GM18505 (cell line): ENCODE data around the gene KRTAP19-5.
"Not testable (repeated sequence)": the region's sequence is repeated elsewhere in the genome, so short reads cannot be mapped to it uniquely, and the experiment has no call there.

ENCODE experiments used
- ATAC-seq: cut with Tn5 transposase; IDR thresholded peaks from one replicate; pipeline ENCODE4 v1.9.1; 2021; ENCODE audit not compliant: unreplicated experiment
- POLR2A ChIP-seq: IDR thresholded peaks from 4 replicates; pipeline ENCODE4 v1.6.1; 2011; ENCODE audit warnings: borderline replicate concordance; ENCODE audit not compliant: insufficient read depth, insufficient read length; ENCODE audit errors: extremely low read depth

Gene KRTAP19-5

DNA sequence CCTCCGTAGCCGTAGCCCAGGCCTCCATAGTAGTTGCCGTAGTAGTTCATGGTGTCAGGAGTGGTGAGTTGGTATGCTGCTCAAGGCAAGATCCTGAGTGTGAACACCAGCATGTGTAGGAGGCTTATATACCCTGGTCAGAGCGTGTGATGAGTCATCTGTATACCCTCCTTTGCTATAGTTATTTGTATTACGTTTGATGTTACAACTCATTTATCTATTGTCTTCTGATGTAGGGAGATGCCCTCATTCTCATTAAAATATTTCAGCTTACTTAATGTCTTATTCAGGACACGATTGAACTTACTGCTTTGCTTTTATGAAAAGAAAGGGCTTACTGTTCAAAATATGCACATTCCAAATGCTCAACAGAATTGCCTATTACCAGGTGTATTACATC is at the start of gene KRTAP19-5:
KRTAP19-5 (minus strand) TSS at position 101 of the 400 bp plus-strand sequence; CDS start at position 50, 51 bp downstream.
- no peak for TF ChIP-seq POLR2A
- no peak for ATAC-seq

DNA sequence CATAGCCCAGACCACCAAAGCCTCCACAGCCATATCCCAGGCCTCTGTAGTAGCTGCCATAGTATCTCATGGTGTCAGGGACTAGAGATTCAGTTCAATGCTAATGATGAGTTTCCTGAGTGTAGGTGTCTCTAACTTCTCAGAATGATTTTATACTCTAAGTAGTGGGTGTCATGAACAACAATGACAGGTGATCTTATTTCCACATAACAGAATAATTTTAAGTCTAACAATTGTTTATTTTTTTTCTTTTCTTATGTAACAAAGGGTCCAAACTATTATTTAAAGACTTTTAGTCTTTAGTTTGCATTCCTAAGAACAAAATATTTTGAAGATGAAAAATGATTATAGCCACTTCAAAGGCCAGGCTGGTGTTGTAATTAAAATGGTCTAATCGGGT is 39.8 kb upstream of the KRTAP19-5 start, which contains the start of gene KRTAP19-6:
KRTAP19-6 (minus strand) TSS at position 101 of the 400 bp plus-strand sequence; CDS start at position 70, 31 bp downstream.
- no peak for TF ChIP-seq POLR2A
- no peak for ATAC-seq

DNA sequence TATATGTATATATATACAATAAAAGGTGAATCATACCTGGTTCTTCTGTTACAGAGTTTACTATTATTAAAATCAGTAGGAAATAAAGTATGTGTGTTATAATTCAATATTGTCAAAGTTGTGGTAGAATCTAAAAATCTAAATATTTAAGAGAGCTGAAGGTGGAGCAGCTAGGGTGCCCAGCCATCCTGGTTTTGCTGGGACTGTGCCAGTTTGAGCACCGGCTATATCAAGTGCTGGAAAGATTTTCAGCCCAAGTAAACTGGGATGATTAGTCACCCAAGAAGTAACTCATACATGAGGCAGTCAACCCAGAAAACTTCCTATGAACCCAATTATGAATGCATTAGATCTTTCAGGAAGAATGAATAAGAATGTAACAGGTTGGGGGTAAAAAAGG is 16.9 kb upstream of the KRTAP19-5 start:
- ATAC-seq: no peak
- no peak for TF ChIP-seq POLR2A

DNA sequence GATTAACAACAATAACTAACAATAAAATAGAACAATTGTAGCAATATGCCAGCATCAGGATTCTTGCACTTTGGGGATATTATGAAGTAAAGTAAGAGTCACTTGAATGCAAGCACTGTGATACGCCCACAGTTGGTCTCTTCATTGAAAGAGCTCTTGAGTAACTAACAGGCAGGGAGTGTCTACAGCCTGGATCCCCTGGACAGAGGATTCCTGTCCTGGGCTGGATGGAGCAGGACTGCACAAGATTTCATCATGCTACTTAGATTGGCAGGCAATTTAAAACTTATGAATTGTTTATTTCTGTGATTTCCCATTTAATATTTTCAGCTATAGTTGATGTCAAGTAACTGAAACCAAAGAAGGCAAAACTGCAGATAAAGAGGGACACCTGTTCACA is 13.7 kb upstream of the KRTAP19-5 start:
- no peak for TF ChIP-seq POLR2A
- ATAC-seq: no peak

DNA sequence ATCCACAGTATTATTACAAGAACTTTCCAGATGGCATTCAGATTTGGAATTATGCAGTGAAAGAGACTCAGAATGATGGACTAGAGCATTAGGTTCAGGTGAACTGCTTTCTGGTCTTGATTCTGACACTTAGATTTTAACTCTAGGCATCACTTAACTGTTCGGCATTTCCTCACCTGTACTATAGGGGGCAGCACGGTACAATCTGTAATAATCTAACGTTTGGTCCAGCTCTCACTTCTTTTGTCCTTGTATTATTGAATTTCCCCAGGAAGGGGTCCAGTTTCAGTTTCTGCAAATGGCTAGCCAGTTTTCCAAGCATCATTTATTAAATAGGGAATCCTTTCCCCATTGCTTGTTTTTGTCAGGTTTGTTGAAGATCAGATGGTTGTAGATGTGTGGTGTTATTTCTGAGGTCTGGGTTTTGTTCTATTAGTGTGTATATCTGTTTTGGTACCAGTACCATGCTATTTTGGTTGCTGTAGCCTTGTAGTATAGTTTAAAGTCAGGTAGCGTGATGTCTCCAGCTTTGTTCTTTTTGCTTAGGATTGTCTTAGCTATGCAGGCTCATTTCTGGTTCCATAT is 3.8 kb upstream of the KRTAP19-5 start:
- not testable (repeated sequence) for ATAC-seq

DNA sequence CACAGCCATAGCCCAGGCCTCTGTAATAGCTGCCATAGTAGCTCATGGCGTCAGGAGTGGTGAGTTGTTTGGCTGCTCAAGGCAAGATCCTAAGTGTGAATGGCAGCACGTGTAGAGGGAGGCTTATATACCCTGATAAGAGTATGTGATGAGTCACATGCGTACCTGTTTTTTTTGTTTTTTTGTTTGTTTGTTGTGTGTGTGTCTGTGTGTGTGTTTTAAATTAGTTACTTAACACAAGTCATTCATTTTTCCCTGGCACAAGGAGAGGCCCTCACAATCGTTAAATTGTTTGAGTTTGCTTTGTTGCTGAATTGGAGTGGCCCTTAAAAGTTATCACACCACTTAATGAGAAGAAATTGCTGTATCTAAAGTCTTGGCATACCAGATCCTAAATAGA is 4.9 kb downstream of the KRTAP19-5 start, which contains the start of gene KRTAP19-4:
KRTAP19-4 (minus strand) TSS at position 101 of the 400 bp plus-strand sequence; CDS start at position 46, 55 bp downstream.
- TF ChIP-seq POLR2A: no peak
- ATAC-seq: no peak

DNA sequence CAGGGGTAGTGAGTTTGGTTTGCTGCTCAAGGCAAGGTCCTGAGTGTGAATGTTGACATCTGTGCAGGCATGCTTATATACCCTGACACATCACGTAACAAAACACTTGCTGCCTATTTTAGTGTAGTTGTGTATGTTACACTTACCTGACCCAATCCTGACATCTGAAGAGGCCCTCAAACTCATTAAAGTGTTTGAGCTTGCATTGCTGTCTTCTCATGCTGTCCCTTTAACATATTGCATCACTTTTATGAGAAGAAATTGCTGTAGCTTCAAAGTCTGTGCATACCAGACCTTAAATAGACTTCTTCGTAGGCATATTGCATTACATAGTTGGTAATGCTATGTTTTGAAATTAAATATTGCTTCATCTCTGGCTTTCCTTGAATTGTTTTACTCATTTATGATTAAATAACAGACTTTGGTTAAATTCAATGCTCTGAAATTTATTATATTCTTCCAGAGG is 9.9 kb downstream of the KRTAP19-5 start, which contains the start of gene KRTAP19-3:
KRTAP19-3 (minus strand) TSS at position 51 of the 466 bp plus-strand sequence. CDS start 56 bp downstream, outside the sequence.
- ATAC-seq: no peak
- no peak for TF ChIP-seq POLR2A

DNA sequence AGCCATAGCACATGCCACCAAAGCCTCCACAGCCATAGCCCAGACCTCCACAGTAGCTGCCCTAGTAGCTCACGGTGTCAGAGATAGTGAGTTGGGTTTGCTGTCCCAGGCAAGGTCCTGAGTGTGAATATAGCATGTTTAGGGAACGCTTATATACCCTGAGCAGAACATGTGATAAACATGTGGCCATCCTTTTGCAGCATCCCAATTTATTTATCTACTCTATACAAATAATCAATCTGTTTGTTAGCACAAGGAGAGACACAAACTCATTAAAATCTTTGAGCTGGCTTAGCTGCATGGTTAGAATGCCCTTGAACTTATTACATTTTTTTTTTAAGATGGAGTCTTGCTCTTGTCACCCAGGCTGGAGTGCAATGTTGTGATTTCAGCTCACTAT is 14.6 kb downstream of the KRTAP19-5 start, which contains the start of gene KRTAP19-2:
KRTAP19-2 (minus strand) TSS at position 101 of the 400 bp plus-strand sequence; CDS start at position 13, 88 bp downstream.
- no peak for TF ChIP-seq POLR2A
- ATAC-seq: no peak

DNA sequence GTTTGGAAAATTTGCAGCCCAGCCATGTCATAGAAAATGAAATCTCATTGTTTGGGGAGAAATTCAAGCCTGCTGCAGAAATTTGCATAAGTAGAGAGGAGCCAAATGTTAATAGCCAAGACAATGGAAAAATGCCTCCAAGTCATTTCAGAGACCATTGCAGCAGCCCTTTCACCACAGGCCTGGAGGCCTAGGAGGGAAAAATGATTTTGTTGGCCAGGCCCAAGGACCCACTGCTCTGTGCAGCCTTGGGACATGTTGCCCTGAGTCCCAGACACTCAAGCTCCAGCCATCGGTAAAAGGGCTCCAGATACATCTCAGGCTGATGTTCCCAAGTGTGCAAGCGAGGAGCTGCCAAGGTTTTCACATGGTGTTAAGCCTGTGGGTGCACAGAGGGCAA is 15.8 kb downstream of the KRTAP19-5 start:
- no peak for TF ChIP-seq POLR2A
- ATAC-seq: no peak

DNA sequence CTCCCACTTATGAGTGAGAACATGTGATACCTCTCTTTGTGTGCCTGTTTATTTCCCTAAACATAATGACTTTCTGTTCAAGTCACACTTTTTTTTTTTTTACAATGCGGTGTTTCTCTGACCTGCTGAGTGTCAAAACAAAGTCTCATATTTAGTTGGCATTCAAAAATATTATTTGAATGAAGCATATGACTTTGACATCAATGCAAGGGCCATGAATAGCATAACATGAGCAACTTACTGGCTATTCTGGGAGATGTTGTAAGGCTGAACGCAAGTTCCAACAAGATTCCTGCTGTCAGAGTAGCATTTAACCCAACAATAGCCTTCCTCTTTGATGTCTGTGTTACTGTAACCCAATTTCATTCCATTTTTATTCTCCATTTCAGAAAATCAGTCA is 19.8 kb downstream of the KRTAP19-5 start:
- no peak for ATAC-seq
- TF ChIP-seq POLR2A: no peak

DNA sequence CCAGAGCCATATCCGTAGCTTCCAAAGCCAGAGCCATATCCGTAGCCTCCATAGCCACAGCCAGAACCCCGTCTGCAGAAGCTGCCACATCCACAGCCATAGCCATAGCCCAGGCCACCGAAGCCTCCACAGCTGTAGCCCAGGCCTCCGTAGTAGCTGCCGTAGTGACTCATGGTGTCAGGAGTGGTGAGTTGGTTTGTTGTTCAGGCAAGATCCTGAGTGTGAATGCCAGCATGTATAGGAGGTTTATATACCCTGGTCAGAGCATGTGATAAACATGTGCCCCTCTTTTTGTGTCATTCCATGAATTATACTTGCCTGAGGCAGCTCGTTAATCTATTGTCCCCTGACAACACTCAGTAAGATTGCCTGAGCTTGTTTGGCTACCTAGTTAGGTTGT is 21.8 kb downstream of the KRTAP19-5 start, which contains the start of gene KRTAP19-1:
KRTAP19-1 (minus strand) TSS at position 223 of the 400 bp plus-strand sequence; CDS start at position 173, 50 bp downstream.
- no peak for TF ChIP-seq POLR2A
- no peak for ATAC-seq

DNA sequence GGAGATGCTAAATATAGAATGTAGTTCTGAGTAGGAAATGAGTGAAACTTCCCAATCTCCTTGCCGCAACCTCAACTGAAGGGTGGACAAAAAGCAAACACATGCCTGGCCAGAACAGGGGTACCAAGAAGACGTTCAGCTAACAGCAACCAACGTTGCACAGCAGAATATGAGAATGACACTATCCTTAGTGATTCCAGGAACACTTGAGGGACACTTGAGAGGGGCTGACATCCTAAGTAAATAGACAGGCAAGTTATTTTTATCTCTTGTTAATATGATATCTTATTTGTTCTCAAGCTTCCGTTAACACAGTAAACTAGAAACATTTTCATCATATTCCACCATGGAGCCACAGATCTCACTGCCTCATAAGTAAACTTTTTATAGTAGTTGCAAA is 22.7 kb downstream of the KRTAP19-5 start:
- no peak for TF ChIP-seq POLR2A
- no peak for ATAC-seq

DNA sequence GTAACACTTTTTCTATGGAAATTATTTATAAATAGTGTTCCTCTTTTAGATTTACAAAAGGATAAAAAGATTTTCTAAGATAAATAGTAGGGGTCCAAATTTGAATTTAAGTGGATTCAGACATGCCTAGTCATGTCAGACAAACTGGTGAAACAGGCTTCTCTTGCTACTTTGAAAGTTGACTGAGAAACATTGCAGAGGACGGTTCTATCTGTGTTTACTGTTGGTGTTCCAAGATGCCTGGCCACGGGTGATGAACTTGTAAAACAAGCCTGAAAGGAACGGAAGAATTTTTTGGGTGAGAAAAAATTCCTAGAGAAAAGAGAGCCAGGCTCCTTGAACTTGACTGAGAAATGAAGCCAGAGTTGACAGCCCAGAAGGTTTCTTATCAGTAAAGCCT is 23.9 kb downstream of the KRTAP19-5 start:
- no peak for TF ChIP-seq POLR2A
- ATAC-seq: no peak
